ENCODE results near the gene HCCS.
A peak's percentile ranks its signal among the peaks of the same experiment; 100 is the strongest.
"Not testable (repeated sequence)": the region's sequence is repeated elsewhere in the genome, so short reads cannot be mapped to it uniquely, and the experiment has no call there.

HCCS gene

DNA sequence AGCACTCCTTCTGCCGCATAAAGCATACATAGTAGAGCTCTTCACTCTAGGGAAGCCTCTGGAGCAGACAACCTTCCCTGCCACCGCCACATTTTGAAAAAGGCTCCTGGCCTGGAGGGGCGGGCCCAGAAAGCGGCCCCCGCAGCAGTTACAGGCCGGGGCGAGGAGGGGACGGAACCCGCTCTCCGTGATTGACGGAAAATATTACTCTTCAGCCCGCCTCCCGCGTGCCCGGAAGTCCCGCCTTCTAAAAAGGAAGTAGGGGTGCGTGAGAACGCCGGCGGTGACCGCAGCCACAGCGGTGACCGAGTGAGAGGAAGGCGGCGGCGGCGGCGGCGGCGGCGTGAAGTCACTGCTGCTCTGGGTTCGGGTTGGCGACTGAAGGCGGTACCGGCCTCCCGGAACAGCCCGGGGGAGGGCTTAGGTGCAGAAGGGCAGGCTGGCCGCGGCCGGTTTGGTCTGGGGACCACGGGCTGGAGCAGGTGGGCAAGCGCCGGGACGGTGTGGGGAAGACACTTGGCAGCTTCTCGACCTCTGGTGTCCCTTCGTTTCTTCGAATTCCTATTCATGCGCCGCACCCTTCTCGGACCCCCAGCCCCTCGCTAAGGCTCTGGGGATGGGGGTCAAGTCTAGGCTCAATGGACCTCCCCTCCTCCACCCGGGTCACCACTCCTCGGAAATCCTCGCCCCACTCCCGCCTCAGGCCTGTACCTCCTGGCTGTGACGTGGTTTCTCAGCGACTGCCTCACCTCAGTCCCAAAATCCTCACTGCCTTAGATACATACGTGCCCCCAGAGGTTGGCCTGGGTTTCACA, at the start of gene HCCS:
Gene HCCS, plus strand, starts transcription at position 296 of the 815 bp plus-strand sequence. CDS start 729 bp downstream, outside the sequence.
- peak; percentile 73 for DNase-seq

DNA sequence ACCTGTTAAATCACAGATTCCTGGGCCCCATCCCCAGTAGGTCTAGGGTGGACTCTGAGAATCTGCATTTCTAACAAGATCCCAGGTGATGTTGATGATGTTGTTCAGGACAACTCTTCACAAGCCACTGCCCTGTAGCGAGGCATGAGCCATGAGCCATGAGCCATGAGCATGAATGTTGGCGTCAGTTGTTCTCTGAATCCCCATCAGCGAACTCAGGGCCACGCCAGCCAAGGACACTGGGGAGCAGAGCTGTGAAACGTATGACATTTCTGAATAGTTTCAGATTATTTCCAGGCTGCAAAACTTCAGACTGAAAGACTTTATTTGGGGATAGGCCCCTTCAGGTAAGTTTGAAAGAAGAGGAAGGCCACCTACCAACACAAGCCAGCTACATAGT, 46.9 kb upstream of the HCCS start:
- DNase-seq, result no peak

DNA sequence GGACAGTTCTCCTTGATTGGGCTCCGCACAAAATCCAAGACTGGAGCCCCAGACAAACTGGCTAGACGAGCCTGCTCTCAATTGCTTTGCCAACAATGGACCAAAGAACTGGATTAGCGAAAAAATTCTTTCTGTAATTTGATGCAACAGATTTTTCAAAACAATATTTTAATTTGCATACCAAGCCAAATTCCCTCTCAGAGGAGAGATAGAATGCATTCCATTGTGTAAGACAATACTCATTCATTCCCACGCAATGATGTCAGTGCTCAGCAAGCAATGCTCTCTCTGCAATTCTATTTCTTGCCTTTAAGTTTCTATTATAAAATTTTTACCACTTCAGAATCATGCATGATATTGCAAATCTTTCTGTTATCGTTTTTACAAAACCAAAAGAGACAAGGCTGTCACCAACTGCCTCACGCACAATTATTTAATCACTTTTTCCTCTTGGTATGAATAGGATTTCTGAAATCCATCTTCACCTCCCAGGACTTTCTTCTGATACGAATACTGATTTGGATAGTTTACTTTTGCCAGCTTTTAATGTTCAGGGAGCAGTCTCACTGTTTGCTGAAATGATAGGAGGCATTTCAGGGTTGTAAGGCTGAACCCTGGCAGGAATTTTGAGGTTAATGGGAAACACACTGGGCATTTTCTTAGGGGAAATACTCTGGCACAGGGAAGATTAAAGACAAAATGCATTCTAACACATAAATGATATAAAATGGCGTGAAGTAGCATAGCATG, 46.1 kb upstream of the HCCS start:
- no peak for DNase-seq

DNA sequence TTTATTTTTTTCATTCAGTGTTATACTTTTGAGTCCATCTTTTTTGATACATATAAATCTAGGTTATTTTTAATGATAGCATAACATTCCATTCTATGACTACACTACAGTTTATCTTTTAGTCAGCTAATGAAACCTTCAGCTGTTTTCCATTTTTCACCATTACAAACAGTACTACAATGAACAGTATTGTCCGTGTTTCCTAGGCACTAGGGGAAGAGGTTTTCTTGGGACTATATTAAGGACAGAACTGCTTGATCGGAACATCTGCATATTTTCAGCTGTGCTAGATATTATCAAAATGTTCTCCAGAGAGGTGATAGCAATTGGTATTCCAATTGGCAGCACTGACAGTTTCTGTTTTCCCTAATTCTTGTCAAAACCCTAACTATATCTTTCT, 44.3 kb upstream of the HCCS start:
- DNase-seq, result no peak

DNA sequence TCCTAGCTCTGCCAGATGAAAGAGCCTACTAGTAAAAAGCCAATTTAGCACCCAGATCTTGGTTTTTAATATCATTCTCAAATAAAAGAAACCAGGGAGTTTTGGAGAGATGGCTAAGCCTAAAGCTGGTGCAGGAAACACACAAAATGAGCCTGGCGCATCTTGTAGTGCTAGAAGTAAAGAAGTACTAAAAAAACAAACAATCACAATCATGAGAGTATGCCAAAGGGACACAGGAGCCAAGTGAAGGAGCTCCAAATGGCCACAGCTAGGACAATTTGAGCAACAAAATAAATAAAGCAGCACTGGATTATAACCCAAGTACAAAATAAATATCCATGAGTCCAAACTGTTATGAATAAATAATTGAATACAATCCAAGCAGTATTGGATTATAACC, 37.8 kb upstream of the HCCS start:
- no peak for DNase-seq

DNA sequence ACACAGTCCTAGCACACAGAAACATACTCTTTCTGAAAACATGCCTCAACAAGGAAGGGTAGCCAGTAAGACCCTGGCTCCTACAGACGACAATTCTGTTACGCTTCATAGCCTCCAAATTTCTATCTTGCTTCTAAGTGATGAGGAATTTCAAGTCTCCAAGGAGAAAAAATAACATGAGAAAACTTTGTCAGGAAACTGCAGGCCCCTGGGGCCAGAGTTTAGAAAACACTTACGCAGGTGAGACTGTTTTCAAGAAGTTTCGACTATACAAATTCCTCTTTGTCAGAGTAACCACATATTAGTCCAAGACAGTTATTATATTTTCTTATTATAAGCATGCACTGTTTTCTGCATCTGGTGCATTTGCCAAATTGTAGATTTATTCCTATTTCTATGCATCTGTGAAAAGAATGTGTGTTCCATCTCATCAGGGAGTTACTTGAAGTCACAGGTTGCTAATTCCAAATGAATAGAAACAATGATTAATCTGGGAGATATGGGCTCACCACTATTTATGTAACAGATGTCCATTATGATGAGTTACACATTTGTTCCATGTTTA, 30.3 kb upstream of the HCCS start:
- DNase-seq, result no peak

DNA sequence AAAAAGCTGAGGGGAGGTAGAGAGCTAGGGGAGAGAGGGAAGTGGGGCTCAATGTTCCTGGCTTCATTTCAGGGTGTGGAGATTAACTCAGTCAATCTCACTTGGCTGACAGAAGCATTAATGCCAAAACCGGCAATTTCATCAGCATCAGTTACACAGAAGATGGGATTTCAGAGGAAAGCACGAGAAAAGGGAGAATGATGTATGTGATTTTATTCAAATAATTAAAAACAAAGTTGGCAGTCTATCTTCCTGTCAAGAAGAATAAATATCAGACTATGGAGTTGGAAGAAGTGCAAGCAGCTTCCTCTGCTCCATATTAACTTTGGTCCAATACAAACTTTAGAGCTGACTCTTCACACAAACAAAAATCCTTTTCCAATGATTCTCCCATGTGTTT, 29.6 kb upstream of the HCCS start:
- no peak for DNase-seq

DNA sequence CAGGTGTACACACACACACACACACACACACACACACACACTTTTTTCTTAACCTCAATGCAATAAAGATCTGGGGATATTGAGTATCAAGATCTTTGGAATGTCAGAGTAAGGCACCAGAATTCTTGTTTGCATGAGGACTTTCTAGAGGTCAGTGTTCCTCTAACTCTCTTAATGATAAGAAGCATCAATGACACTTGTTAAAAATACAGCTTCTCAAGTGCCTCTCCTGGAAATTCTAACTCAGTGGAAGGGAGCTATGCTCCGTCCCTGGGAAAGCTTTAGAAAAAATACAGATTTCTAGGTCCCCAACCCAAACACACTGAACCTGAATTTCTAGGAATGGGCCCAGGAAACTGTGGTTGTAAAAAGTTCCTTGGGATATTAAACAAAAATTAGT, 25.8 kb upstream of the HCCS start:
- no peak for DNase-seq

DNA sequence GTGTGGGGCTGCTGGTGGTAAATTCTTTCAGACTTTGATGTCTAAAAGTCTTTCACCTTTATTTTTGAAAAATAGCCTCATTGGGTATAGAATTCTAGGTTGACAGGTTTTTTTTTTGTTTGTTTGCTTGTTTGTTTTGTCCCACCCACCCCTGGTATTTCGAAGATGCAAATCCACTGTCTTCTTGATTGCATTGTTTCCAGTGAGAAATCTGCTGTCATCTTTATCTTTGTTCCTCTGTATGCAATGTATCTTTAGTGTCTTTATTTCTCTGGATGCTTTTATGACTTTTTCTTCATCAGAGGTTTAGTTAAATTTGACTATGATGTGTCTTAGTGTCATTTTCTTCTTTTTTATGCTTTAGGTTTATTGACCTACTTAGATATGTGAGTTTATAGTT, 21.3 kb upstream of the HCCS start:
- no peak for DNase-seq

DNA sequence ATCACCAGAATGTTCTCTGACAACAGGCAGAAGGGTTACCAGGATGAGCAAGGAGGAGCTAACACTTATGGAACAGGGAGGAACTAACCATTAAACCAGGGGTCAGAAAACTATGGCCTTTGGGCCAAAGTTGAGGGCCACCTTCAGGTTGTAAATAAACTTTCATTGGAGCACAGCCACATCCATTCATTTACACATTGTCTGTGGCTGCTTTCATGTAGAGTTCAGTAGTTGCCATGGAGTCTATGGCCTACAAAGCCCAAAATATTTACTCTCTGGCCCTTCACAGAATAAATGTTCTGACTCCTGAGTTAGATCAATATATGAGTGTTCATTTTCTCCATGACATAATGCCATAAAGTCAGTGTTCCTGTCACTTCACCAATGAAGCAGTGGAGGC, 13.2 kb upstream of the HCCS start:
- no peak for DNase-seq

DNA sequence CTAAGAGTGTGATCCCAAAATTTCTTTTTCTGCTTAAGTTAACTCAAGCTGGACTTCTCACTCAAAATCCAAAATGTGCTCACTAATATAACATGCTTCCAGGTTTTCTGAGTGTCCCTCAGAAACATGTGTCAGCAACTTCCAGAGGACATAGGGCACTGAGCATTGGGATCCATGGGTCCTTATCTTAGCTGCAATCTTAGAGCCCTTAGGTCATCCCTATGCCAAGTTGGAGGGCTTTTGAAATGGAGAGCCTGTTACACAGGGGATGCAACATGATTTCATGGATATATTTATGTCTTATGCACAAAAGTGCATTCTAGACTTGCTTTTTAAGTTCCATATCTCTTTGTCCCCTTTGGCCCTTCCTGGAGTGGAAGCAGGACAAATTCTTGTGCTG, 11.7 kb upstream of the HCCS start:
- DNase-seq, result no peak

DNA sequence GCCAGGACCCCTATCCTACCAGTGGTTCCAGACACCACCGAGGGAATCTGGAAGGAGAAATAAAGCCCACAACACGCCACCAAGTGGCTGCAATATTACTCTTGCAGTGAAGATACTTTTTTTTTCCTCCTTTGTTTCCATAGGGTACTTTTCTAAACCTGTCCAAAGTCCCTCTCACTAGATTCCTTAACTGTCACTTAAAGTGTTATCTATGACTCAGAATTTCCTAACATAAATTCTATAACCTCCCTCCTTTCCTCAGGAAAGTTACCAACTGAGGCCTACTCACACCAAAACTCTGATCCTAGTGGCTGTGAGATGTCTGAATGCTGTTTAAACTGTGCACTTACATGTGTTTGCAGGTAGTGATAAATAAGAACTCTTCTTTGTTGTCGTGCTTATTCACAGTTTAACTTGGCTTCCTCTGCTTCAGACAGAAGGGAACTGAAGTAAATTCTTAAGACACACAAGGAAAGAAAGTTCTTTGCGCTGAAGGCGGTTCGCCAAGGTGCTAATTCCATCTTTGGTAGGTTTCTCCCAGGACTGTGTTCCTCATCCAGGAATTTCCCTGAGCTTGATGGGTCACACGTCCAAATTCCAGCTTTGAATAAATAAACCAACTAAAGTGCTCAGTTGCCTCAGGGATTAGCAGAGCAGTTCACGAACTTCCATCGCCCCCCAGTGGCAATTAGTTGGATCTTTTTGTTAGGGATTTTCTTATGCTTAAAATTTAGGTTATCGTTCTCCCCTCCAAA, 10.7 kb upstream of the HCCS start:
- no peak for DNase-seq

DNA sequence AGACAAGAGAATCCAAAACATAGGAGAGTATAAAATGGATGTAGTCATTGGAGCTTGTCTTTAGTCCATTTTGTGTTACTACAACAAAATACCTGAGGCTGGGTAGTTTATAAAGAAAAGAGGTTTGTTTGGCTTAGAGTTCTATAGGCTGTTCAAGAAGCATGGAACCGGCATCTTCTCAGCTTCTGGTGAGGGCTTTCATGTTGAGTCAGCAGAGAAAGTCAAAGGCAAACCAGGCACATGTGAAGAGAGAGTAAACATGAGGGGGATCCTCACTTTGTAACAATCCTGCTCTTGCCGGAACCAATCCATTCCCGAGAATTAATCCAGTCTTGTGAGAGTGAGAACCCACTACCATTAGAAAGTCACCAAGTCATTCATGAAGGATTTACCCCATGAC, 8.1 kb upstream of the HCCS start:
- no peak for DNase-seq

DNA sequence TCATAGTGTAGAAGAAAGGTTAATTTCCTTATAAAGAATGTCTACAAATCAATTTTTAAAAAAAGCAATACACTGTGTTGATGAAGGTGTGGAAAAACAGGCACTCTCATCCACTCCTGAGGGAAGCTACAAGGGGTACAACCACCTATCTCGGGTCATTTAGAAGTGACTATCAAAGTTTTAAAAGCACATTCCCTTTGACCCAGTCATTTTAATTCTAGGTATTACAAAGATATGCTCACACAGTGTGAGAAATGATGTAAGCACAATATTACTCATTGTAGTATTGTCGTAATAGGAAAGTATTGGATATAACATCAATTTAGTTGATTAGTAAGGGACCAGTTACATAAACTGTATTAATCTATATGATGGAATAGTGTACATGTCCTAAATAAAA, 7.4 kb upstream of the HCCS start:
- DNase-seq, result no peak

DNA sequence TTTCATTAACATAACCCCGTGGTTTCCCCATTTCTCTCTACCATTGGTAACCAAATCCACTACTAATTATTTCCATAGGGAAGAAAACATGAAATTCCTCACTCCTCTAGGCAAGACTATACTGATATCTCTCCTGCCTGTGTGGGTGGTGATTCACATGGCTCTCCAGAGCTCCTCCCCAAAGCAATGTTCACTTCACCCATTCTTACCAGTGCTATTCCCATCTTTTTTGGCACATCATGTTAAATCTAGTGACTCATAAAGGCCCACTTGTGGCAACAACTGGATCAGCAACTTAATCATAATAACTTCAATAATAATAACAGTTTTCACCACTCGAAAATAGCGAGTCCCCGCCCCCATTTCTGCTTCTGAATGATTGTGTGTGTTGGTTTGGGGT, 6.1 kb upstream of the HCCS start:
- DNase-seq, result no peak

DNA sequence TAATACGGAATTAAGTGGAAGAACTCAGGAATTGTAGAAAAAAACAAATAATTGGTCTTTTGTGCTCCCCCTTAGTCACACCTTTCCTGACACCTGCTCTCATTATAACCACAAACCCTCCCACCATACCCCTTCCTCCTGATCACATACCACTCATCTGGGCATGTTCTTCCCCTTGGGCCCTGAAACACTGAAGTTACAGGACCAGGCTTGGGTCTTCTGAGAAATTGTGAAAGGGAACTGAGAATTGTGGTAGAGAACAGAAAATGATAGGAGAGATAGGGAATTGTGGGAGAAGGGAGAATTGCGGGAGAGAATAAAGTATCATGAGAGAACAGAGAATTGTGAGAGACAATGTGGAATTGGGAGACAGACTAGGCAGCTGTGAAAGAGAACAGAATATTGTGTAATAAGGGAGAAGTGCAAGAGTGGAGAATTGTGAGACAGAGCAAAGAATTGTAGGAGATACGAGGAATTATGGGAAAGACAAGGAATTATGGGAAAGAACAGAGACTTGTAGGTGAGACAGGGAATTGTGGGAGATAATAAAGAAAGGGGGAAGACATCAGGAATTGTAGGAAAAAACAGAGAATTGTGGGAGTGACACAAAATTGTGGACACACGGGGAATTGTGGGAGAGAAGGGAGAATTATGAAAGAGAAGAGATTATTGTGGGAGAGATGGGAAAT, 2.7 kb upstream of the HCCS start:
- DNase-seq, result no peak

DNA sequence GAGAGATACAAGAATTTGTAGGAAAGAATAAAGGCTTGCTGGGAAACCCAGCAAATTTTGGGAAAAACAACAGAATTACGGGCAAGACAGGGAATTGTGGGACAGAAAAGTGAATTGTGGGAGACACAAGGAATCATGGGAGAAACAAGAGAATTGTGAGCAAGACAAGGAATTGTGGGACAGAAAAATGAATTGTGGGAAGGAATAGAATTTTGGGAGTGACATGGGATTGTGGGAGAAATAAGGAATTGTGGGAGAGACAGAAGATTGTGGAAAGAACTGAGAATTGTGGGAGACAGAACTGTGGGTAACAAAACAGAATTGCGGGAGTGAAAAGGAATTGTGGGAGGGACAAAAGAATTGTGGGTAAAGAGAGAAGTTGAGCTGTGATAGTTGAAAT, 1.2 kb upstream of the HCCS start:
- no peak for DNase-seq

DNA sequence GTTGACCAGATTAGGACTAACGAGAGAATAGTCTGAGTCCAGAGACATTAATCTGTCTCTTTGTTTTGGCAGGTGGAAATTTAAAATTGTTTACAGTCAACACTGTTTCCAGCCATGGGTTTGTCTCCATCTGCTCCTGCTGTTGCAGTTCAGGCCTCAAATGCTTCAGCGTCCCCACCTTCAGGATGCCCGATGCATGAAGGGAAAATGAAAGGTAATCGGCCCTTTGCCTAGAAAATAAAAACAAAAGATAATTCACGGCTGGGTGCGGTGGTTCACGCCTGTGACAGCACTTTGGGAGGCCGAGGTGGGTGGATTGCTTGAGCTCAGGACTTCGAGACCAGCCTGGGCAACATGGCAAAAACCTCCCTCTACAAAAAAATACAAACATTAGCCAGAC, 815 bp downstream of the HCCS start:
- DNase-seq, result no peak

DNA sequence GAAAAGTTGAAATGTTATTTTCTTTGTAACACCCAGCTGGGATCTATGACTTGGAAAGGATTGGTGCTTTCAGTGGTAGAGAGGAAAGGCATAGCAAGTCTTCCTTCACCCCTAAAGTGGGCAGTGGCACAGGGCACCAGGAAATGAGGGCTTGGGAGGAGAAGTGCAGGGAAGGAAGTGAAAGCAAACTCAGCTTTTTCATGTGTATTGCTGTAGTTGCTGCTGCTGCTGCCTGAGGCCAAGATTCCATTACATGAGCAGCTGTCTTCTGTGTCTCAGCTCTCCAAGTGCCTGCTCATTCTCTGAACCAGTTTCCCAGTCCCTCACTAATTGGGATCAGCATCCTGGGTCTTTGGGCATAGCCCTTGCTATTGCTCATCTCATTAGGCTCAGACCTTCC, 2.6 kb downstream of the HCCS start:
- DNase-seq, result no peak

DNA sequence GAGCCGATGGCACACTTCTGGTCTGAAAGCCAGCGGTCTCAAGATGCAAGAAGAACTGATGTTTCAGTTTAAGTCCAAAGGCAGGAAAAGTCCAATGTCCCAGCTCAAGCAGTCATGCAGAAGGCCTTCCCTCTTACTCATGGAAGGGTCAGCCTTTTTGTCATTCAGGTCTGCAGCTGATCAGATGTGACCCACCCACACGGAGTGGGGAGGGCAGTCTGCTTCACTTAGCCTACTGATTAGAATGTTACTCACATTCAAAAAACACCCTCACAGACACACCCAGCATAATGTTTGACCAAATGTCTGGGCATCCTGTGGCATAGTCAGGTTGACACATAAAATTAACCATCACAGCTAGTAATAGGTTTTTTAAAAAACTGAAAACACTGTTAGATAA, 6.6 kb downstream of the HCCS start:
- no peak for DNase-seq

DNA sequence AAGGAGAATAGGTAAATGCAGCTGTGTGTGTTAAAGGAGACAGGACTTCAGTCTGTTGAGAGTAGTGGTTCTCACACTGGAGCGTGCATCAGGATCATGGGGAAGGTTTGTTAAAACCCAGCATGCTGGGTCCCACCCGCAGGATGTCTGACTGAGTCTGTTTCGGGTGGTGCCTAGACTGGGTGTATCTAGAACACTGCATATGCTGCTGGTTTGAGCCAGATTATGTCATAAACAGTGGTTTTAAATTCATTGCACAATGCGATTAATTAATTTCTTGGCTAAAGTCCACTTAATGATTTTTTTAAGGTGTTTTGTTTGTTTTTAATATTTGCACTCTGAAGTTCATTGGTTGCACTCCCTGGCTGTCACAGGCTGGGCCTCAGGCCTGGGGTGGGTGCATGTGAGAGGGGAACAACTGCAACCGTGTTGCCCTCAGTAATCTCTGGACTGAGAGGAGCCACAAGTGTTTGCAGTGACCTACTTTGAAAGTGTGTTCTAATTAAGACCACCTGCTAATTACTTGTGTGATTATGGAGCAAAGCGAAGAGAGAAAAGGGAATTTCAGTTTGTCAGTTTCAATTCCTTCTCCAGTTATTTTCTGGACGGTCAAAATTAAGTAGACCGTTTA, 8.3 kb downstream of the HCCS start:
- no peak for DNase-seq

DNA sequence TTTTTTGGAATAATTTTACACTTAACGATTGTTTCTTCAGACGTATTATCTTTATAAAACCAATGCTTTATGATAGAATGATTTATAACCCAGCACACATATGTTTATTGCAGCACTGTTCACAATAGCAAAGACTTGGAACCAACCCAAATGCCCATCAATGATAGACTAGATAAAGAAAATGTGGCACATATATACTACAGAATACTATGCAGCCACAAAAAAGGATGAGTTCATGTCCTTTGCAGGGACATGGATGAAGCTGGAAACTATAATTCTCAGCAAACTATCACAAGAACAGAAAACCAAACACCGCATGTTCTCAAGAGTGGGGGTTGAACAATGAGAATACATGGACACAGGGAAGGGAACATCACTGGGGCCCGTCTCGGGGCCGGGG, 12.0 kb downstream of the HCCS start:
- not testable (repeated sequence) for DNase-seq

Measured in activated T-cell treated with anti-CD3 and anti-CD28 coated beads for 4 hours (primary cell).